Measurements from ENCODE around the gene SRBD1.

Gene SRBD1

DNA sequence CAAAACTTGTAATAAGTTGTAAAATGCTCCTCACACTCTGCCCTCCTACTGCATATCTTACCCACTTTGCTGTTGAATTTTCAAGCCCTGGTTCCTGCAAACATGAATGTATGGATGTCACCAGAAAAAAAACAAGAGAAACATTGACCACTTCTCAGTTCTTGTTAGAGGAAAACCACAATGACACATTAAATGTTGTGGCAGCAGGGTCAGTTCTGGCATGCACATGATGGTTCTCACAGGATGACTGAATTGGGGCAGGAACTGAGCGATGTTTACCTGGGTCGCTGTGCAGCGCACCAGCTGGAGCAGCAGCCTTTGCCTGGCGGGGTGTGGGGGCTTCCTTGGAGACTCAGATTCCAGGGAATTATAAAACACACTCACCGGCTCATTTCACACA is 26.4 kb upstream of the SRBD1 start:
- H3K4me3 ChIP-seq (ENCODE audit: low read depth, low read length) = no peak overlapping the region

GRCh38 chr2:45636008-45636407 is 24.9 kb upstream of the SRBD1 start:
- H3K4me3 ChIP-seq (ENCODE audit: low read depth, low read length) = no peak overlapping the region

DNA sequence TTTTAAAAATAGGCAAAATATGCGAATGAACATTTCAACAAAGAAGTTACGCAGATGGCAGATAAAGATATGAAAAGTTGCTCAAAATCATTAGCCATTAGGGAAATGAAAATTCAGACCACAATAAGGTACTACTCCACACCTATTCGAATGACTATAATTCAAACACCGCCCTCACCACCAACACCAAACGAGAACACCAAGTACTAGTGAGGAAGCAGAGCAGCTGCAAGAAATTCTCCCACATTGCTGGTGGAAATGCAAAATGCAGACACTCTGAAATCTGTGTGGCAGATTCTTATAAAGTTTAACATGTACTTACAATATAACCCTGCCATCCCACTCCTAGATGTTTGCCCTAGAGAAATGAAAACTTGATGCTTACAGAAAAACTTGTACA is 23.2 kb upstream of the SRBD1 start:
- no peak overlapping the region for H3K4me3 ChIP-seq (ENCODE audit: low read depth, low read length)

GRCh38 chr2:45631955-45632354 is 20.9 kb upstream of the SRBD1 start:
- H3K4me3 ChIP-seq (ENCODE audit: low read depth, low read length) = no peak overlapping the region

- no peak overlapping the region for H3K4me3 ChIP-seq (ENCODE audit: low read depth, low read length)
Measured at GRCh38 chr2:45631319-45631718, 20.3 kb upstream of the SRBD1 start.

GRCh38 chr2:45629971-45630370 is 18.9 kb upstream of the SRBD1 start:
- no peak overlapping the region for H3K4me3 ChIP-seq (ENCODE audit: low read depth, low read length)

GRCh38 chr2:45627911-45628310 is 16.8 kb upstream of the SRBD1 start:
- no peak overlapping the region for H3K4me3 ChIP-seq (ENCODE audit: low read depth, low read length)

DNA sequence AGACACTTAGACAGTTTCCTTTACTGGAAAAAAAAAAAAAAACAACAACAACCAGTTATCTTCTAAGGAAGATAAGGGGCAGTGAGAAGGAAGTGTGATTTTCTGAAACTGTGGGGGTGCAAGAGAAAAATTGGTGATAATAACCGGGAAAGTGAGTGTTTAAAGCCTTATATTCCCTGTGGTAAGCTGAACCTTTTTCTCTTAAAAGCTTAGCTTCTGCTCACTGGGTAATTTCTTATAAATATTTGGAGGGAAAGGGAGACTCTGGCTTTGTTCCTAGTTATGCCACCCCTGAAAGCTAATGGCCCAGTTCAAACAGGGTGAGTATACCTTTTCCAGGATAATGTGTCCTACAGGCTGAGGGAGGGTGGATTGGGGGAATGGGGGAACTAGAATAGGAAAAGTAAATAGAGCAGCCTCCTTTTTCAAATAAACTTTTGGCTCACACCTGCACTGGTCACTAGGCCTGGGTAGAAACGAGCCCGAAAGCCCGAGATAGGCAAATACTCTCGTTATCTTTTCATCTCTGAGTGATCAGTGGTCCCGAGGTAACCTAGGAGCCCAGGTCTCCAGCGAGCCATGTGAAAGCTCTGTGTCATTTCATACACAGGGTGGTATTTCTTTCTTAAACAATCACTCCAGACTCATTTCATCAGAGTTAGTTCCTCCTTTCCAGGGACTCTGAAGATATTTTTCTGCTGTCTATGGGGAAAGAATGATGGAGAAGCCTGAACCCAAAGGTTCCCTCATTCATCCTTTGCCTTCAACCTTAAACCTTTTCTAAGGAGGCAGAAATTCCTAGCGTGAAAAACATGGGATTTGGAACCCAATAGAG is 15.5 kb upstream of the SRBD1 start:
- H3K4me3 ChIP-seq (ENCODE audit: low read depth, low read length) = no peak overlapping the region

DNA sequence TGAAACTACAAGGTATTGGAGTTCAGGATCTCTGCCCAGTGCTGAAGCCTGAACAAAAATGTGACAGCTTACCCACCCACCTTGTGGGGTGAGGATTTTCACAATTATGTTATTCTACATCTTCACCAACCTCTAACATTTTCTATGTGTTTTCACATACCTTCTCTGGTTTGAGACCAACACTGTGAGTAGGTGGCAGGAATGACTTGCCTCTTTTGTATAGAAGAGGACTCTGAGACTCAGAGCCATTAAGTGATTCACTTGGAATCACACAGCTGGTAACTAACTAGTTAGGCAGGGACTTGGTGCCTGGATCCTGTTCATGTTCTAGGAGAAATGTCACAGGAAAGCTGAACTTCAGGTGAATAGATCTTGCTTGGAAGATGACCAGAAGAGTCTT is 14.8 kb upstream of the SRBD1 start:
- no peak overlapping the region for H3K4me3 ChIP-seq (ENCODE audit: low read depth, low read length)

GRCh38 chr2:45623098-45623497 is 12.0 kb upstream of the SRBD1 start:
- H3K4me3 ChIP-seq (ENCODE audit: low read depth, low read length) = no peak overlapping the region

DNA sequence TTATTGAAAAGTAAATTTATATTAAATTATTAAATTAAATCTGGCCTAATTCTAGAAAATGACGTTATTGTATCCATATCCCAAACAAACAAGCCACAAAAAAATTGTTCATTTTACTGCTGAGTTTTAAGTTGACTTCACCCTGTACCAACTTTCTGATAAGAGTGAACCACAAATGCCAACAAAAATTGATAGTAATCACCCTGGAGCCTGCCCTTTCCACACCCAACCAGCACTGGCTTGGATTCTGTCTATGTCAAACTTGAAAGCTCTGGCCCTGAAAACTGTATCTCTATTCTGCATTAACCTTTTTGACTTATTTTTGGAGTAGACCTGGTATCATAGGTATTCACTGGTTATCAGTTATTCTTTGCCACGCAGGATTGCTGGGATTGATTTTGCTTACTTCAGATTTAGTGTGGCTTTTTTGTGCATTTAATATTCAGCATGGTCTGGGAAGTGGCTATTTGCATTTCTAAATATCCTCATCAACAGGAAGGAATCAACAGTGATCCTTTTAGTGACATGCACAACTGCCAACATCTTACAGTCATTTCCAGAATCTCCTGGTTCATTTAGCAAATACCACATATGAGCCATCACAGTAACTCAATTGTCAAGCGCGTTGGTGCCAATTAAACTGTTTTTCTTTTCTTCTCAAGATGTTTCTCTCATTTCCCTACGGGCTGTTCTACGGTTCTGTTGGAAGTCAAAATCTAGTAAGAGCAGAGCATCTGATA is 11.4 kb upstream of the SRBD1 start:
- H3K4me3 ChIP-seq (ENCODE audit: low read depth, low read length) = no peak overlapping the region

- no peak overlapping the region for H3K4me3 ChIP-seq (ENCODE audit: low read depth, low read length)
Measured at GRCh38 chr2:45617496-45617895, 6.4 kb upstream of the SRBD1 start.

- no peak overlapping the region for H3K4me3 ChIP-seq (ENCODE audit: low read depth, low read length)
Measured at GRCh38 chr2:45616658-45617411, 5.8 kb upstream of the SRBD1 start.

DNA sequence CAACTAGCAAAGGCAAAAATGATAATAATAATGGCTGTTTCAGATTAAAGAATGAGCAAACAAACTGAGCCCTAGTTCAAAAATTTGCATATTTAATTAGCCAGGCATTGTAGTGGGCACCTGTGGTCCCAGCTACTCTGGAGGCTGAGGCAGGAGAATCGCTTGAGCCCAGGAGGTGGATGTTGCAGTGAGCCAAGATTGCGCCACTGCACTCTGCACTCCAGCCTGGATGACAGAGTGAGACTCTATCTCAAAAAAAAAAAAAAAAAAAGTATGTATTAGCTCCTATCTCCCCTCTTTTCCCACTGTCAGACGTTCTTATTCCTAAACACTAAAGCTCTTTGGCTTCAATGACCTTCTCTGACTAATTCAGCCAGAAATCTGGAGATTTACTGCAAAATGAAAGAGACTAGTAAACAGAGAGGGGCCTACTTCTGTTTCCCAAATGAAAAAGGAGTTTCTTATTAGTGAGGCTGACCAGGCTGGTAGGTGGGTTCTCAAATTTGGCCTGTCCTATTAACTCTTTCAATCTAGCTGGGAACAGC is 3.9 kb upstream of the SRBD1 start:
- H3K4me3 ChIP-seq (ENCODE audit: low read depth, low read length) = no peak overlapping the region

DNA sequence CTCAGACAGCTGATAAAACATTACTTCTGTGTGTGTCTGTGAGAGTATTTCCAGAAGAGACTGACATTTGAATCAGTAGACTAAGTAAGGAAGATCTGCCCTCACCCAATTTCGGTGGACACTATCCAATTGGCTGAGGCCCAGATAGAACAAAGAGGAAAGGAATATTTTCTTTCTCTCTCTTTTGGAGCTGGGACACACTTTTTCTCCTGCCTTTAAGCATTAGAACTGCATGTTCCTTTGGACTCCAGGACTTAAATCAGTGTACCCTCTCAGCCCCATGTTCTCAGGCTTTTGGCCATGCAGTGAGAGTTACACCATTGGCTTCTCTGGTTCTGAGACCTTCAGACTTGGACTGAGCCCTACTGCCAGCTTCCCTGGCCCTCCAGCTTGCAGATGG is 3.3 kb upstream of the SRBD1 start:
- no peak overlapping the region for H3K4me3 ChIP-seq (ENCODE audit: low read depth, low read length)

DNA sequence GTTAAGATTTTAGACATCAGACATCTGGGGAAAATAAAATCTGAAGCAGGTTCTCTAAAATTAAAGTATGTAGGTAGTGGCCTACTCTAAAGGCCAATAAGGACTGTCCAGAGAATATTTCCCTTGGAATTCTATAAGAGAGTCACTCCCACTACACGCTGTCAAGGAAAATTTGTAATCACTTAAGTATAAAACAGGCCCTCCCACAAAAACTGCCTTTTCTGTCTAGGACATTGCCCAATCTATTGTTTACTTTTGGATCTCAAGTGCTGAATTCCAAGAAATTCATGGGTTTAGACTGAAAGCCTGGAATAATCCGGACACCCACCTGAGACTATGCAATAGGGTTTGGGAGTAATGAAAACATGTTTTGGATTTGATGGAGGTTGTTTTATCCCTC is 1.7 kb upstream of the SRBD1 start:
- no peak overlapping the region for H3K4me3 ChIP-seq (ENCODE audit: low read depth, low read length)

DNA sequence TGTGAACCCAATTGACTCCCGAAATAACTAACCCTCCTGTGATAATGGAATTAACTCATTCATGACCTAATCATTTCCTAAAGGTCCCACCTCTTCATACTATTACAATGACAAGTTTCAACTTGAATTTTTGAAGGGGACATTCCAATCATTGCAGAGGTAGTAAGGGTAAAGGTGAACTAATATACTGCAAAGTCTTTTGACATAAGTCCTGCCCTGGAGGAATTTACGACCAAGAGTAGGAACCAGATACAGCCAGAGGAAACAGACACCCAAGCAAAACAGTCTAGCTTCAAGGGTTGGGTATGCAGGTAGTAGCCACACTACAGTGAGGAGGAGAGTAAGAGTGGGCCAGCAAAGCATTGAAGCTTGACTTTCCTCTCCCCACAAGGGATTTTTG is 1.2 kb upstream of the SRBD1 start:
- H3K4me3 ChIP-seq (ENCODE audit: low read depth, low read length) = no peak overlapping the region

DNA sequence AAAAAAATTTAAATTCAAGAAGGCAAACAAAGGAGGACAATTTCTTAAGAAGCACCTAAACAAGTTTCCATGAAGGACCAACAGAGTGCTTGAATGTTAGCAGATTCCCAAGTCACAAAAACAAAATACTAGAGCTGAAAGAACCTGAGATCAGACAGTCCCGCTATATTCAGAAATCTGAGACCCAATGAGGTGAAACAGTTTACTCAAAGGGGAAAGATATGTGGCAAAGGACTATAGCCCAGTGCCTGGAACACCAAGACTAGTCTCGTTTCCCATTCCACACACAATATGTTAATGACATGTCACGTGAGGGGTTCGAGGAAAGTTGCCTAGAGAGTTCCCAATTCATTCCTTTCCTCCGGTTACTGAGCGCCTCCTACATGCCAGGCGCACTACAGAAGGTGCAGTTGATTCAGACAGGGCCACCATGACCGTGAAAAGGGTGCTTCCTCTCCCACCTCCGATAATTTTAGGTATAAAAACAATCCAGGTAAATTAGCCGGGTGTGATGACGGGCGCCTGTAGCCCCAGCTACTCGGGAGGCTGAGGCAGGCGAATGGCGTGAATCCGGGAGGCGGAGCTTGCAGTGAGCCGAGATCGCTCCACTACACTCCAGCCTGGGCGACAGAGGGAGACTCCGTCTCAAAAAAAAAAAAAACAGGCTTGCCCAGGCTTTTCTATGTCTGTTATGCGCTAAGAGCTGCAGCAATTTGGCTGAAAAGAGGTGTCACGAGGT is 617 bp downstream of the SRBD1 start:
- H3K4me3 ChIP-seq (ENCODE audit: low read depth, low read length) = peak overlapping the region; percentile 76

- H3K4me3 ChIP-seq (ENCODE audit: low read depth, low read length) = no peak overlapping the region
Measured at GRCh38 chr2:45607701-45608100, 3.4 kb downstream of the SRBD1 start.

DNA sequence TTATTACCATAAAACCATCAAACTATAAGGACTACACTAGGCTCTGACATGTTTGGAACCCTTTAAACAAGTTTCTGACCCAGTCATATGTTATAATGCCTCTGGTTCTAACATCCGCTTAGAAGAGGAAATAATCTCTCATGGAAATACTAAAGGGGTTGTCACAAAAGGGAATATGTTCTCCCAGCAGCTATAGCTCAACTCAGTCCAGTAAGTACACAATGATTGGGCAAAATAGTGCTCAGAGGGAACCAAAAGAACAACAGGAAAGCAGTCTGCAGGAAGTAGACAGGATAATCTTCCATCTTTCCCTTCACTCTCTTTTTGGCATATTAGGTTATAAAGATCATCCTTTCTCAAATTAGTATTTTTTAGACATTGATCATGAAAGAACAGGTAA is 4.3 kb downstream of the SRBD1 start:
- no peak overlapping the region for H3K4me3 ChIP-seq (ENCODE audit: low read depth, low read length)

DNA sequence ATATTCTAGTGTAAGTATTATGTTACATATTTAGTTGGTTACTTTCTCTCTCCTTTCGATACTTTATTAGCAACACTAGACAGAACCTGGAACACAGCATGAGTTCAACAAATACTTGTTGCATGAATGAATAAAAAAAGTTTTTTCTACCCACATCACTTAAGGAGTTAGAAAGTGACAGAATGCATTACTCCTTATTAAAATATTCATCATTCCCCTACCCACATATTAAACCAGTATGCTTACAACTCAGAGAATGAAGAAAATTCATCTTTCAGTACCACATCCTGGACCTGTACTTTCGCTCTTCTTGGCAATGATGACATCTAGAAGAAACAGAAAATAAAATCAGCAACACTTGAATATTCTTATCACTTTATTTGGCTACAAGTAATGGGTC is 6.0 kb downstream of the SRBD1 start:
- H3K4me3 ChIP-seq (ENCODE audit: low read depth, low read length) = no peak overlapping the region
